Measurements from ENCODE around the gene CPNE8. TPM values are rescaled to one million over a fixed set of nuclear protein-coding genes. Genes with fewer than 3 reads are reported as not detected.

Gene CPNE8
- polyA plus RNA-seq, 1 donor from 2014 or later = 1.9 TPM

- no peaks in the 10 kb centered on the region for H3K79me2 ChIP-seq (replicated peaks; ENCODE audit: insufficient read depth, low read length)
- no peak overlapping the region for H3K4me2 ChIP-seq (ENCODE audit: low read length)
- H3K9me2 ChIP-seq (ENCODE audit: insufficient read depth, low read length) = no peaks in the 10 kb centered on the region
- no peaks in the 10 kb centered on the region for H3K36me3 ChIP-seq (ENCODE audit: insufficient read depth, low read length)
- no peaks in the 10 kb centered on the region for H4K20me1 ChIP-seq (ENCODE audit: insufficient read depth)
- H3K27me3 ChIP-seq (ENCODE audit: insufficient read depth, low read depth, low read length) = no peaks in the 10 kb centered on the region
- H3K9me3 ChIP-seq (ENCODE audit: low read length) = no peaks in the 10 kb centered on the region
- no peak overlapping the region for H3K4me3 ChIP-seq (ENCODE audit: low read length)
- no peak overlapping the region for H3K27ac ChIP-seq (ENCODE audit: low read length)
- no peak overlapping the region for H3K9ac ChIP-seq (ENCODE audit: low read length)
- H3F3A ChIP-seq (ENCODE audit: insufficient read depth, low read length, poor library complexity, severe bottlenecking) = no peaks in the 10 kb centered on the region
- TF ChIP-seq MXI1 (conservative IDR thresholded peaks at IDR 0.05; ENCODE audit: poor library complexity, severe bottlenecking) (no peak), TAF1 (IDR thresholded peaks at IDR 0.05; ENCODE audit: low read depth) (no peak), RAD21 (conservative IDR thresholded peaks at IDR 0.05) (no peak), CTCF (IDR thresholded peaks at IDR 0.05; ENCODE audit: poor library complexity, severe bottlenecking) (no peak), EP300 (conservative IDR thresholded peaks at IDR 0.05; ENCODE audit: poor library complexity, severe bottlenecking) (no peak), EZH2 (IDR thresholded peaks at IDR 0.05; ENCODE audit: borderline replicate concordance, insufficient read depth, low read length, poor library complexity, severe bottlenecking) (no peak), SMC3 (conservative IDR thresholded peaks at IDR 0.05; ENCODE audit: poor library complexity) (no peak), REST (IDR thresholded peaks at IDR 0.05; ENCODE audit: borderline replicate concordance) (no peak), POLR2AphosphoS5 (IDR thresholded peaks at IDR 0.05) (no peak)
- H2AFZ ChIP-seq (ENCODE audit: low read depth, low read length) = no peak overlapping the region
These were observed 183.7 kb downstream of the CPNE8 start for GRCh38 chr12:38721611-38722252.

DNA sequence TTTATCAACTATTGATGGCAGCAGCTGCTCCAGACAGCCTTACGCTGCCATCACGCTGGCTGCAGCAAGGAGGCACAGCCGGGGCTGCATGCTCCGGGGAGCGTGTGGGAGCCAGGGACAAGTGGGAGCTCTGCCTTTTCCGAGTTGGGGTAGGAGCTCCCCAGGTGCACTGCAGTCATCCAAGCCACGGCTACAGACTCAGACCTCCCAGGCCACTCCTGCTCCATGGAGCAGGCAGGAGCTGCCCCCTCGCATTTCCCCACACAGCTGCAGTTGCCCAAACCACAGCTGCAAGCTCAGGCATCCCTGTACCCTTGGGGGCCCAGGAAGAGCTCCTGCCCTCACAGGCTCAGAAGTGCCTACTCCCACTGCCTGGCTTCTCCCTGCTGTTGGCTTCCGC, 184.7 kb downstream of the CPNE8 start:
- H3K9me3 ChIP-seq (ENCODE audit: low read length) = no peaks in the 10 kb centered on the region
- TF ChIP-seq REST (IDR thresholded peaks at IDR 0.05; ENCODE audit: borderline replicate concordance) (no peak), EP300 (conservative IDR thresholded peaks at IDR 0.05; ENCODE audit: poor library complexity, severe bottlenecking) (no peak), POLR2AphosphoS5 (IDR thresholded peaks at IDR 0.05) (no peak), RAD21 (conservative IDR thresholded peaks at IDR 0.05) (no peak), MXI1 (conservative IDR thresholded peaks at IDR 0.05; ENCODE audit: poor library complexity, severe bottlenecking) (no peak), SMC3 (conservative IDR thresholded peaks at IDR 0.05; ENCODE audit: poor library complexity) (no peak), EZH2 (IDR thresholded peaks at IDR 0.05; ENCODE audit: borderline replicate concordance, insufficient read depth, low read length, poor library complexity, severe bottlenecking) (no peak), TAF1 (IDR thresholded peaks at IDR 0.05; ENCODE audit: low read depth) (no peak), CTCF (IDR thresholded peaks at IDR 0.05; ENCODE audit: poor library complexity, severe bottlenecking) (no peak)
- H3K4me2 ChIP-seq (ENCODE audit: low read length) = no peak overlapping the region
- H3K79me2 ChIP-seq (replicated peaks; ENCODE audit: insufficient read depth, low read length) = no peaks in the 10 kb centered on the region
- H3K9ac ChIP-seq (ENCODE audit: low read length) = no peak overlapping the region
- no peaks in the 10 kb centered on the region for H3K36me3 ChIP-seq (ENCODE audit: insufficient read depth, low read length)
- H3K9me2 ChIP-seq (ENCODE audit: insufficient read depth, low read length) = no peaks in the 10 kb centered on the region
- H2AFZ ChIP-seq (ENCODE audit: low read depth, low read length) = no peak overlapping the region
- no peak overlapping the region for H3K27ac ChIP-seq (ENCODE audit: low read length)
- H4K20me1 ChIP-seq (ENCODE audit: insufficient read depth) = no peaks in the 10 kb centered on the region
- no peak overlapping the region for H3K4me3 ChIP-seq (ENCODE audit: low read length)
- H3K27me3 ChIP-seq (ENCODE audit: insufficient read depth, low read depth, low read length) = no peaks in the 10 kb centered on the region
- no peaks in the 10 kb centered on the region for H3F3A ChIP-seq (ENCODE audit: insufficient read depth, low read length, poor library complexity, severe bottlenecking)

All from neural cell (in vitro differentiated cells).